Measurements from ENCODE around the gene RAD51D. TPM values are rescaled to one million over a fixed set of nuclear protein-coding genes. Genes with fewer than 3 reads are reported as not detected.
A peak's percentile ranks its signal among the peaks of the same experiment; 100 is the strongest.

Gene RAD51D
- total RNA-seq = 10 to 100 TPM in 2 of 3 donors, 1 to 10 TPM in 1; 9.1 to 14.4 (median 11.6) TPM
- long read RNA-seq, donor 1, full-length matches to known transcripts = 5 of 11 reads
- long read RNA-seq, donor 1, partial matches to known transcripts = 2 of 11 reads
- long read RNA-seq, donor 1, other reads (novel, unspliced or antisense) = 4 of 11 reads
- long read RNA-seq, donor 2, full-length matches to known transcripts = 7 of 9 reads
- long read RNA-seq, donor 2, partial matches to known transcripts = 0 of 9 reads
- long read RNA-seq, donor 2, other reads (novel, unspliced or antisense) = 2 of 9 reads

- TF ChIP-seq CTCF (IDR thresholded peaks at IDR 0.05) = peak; percentile 91
- no peaks in the 10 kb centered on the region for H3K9me3 ChIP-seq
- no peaks in the 10 kb centered on the region for H3K36me3 ChIP-seq (ENCODE audit: low read depth)
- peak; percentile 99 for ATAC-seq
- H3K4me3 ChIP-seq = peak within 1 kb of the TSS; percentile 57
- DNase-seq = peak; percentile 74 to 85 (median 80)
- peaks cover 9% of the 10 kb centered on the region for H3K4me1 ChIP-seq (ENCODE audit: low read depth)
- intact Hi-C loops (cut with DNase I, micrococcal nuclease) = loop anchor here (5.0 to 10.0 kb wide), 3 partner anchors 122 to 582 kb away; no protein-coding TSS in a partner anchor
These were observed at the start of gene RAD51D for GRCh38 chr17:35119370-35120165. Gene RAD51D (minus strand): TSS chr17:35119860. CDS start chr17:35119613, 247 bp downstream.

- TF ChIP-seq CTCF (IDR thresholded peaks at IDR 0.05) = no peak
- no peaks in the 10 kb centered on the region for H3K4me1 ChIP-seq (ENCODE audit: low read depth)
- no peaks in the 10 kb centered on the region for H3K9me3 ChIP-seq
- H3K36me3 ChIP-seq (ENCODE audit: low read depth) = no peaks in the 10 kb centered on the region
- no peak for DNase-seq
- intact Hi-C loops (cut with DNase I, micrococcal nuclease) = no loop called here
- H3K4me3 ChIP-seq = no peak overlapping the region
- no peak for ATAC-seq
These were observed 48.0 kb upstream of the RAD51D start for GRCh38 chr17:35167666-35168065.

GRCh38 chr17:35167046-35167445 lies 47.4 kb upstream of the RAD51D start:
- no peaks in the 10 kb centered on the region for H3K36me3 ChIP-seq (ENCODE audit: low read depth)
- ATAC-seq = no peak
- no peak for TF ChIP-seq CTCF (IDR thresholded peaks at IDR 0.05)
- no peaks in the 10 kb centered on the region for H3K9me3 ChIP-seq
- intact Hi-C loops (cut with DNase I, micrococcal nuclease) = no loop called here
- no peak overlapping the region for H3K4me3 ChIP-seq
- H3K4me1 ChIP-seq (ENCODE audit: low read depth) = no peaks in the 10 kb centered on the region
- no peak for DNase-seq

- Histone ChIP-seq H3K9me3 (no peaks in the 10 kb centered on the region), H3K4me1 (ENCODE audit: low read depth) (no peaks in the 10 kb centered on the region), H3K4me3 (no peak overlapping the region), H3K36me3 (ENCODE audit: low read depth) (no peaks in the 10 kb centered on the region)
- DNase-seq (no peak), ATAC-seq (no peak)
- TF ChIP-seq CTCF (IDR thresholded peaks at IDR 0.05) = no peak
- intact Hi-C loops (cut with DNase I, micrococcal nuclease) = no loop called here
These were observed 46.9 kb upstream of the RAD51D start for GRCh38 chr17:35166526-35166925.

- no peak for ATAC-seq
- no peaks in the 10 kb centered on the region for H3K4me1 ChIP-seq (ENCODE audit: low read depth)
- intact Hi-C loops (cut with DNase I, micrococcal nuclease) = no loop called here
- no peak for DNase-seq
- no peaks in the 10 kb centered on the region for H3K9me3 ChIP-seq
- TF ChIP-seq CTCF (IDR thresholded peaks at IDR 0.05) = no peak
- no peak overlapping the region for H3K4me3 ChIP-seq
- no peaks in the 10 kb centered on the region for H3K36me3 ChIP-seq (ENCODE audit: low read depth)
These were observed 45.1 kb upstream of the RAD51D start for GRCh38 chr17:35164716-35165115.
